KMS-11 (cell line): ENCODE results near the gene GCFC2.

Source experiments
- H2AFZ ChIP-seq: fragments of 200-600 bp; sonication (generic); 2 replicates; pipeline ENCODE4 v1.6.1; 2016; ENCODE audit warnings: antibody characterized with exemption, mixed run types, low read depth
- H3K27ac ChIP-seq: fragments of 200-600 bp; sonication (generic); 2 replicates; pipeline ENCODE4 v1.6.1; 2016; ENCODE audit warnings: mild to moderate bottlenecking, mixed run types
- H3K27me3 ChIP-seq: fragments of 200-600 bp; sonication (generic); 2 replicates; pipeline ENCODE4 v1.6.1; 2017; ENCODE audit warnings: mild to moderate bottlenecking, low read depth, mixed run types, moderate library complexity; ENCODE audit not compliant: insufficient read depth
- H3K36me3 ChIP-seq: fragments of 200-600 bp; sonication (generic); 2 replicates; pipeline ENCODE4 v1.6.1; 2017; ENCODE audit warnings: mild to moderate bottlenecking, mixed run types; ENCODE audit not compliant: insufficient read depth
- H3K4me1 ChIP-seq: fragments of 200-600 bp; sonication (generic); 2 replicates; pipeline ENCODE4 v1.6.1; 2016; ENCODE audit warnings: mild to moderate bottlenecking, low read depth, mixed run types; ENCODE audit not compliant: poor library complexity, severe bottlenecking
- H3K4me2 ChIP-seq: fragments of 200-600 bp; sonication (generic); 2 replicates; pipeline ENCODE4 v1.7.0; 2016; ENCODE audit warnings: mild to moderate bottlenecking, mixed run types
- H3K4me3 ChIP-seq: fragments of 200-600 bp; sonication (generic); IDR thresholded peaks from 2 replicates; pipeline ENCODE4 v1.6.1; 2017; ENCODE audit warnings: low read depth, low read length, mixed read lengths; ENCODE audit not compliant: insufficient read depth
- H3K79me2 ChIP-seq: fragments of 200-600 bp; sonication (generic); 2 replicates; pipeline ENCODE4 v1.6.1; 2016; ENCODE audit warnings: low read depth, mixed run types; ENCODE audit not compliant: insufficient read depth
- H3K9ac ChIP-seq: fragments of 200-600 bp; sonication (generic); 2 replicates; pipeline ENCODE4 v1.6.1; 2016; ENCODE audit warnings: mild to moderate bottlenecking, mixed run types
- H4K20me1 ChIP-seq: fragments of 200-600 bp; sonication (generic); 2 replicates; pipeline ENCODE4 v1.6.1; 2016; ENCODE audit warnings: mild to moderate bottlenecking, mixed run types; ENCODE audit not compliant: insufficient read depth
- TF ChIP-seq, protein P1 (sequence below): fragments of 200-600 bp; sonication (generic); conservative IDR thresholded peaks from 2 replicates; pipeline ENCODE4 v1.6.1; 2017; ENCODE audit warnings: low read depth, mild to moderate bottlenecking, antibody characterized with exemption, low read length, moderate library complexity, mixed read lengths

The GCFC2 gene

DNA sequence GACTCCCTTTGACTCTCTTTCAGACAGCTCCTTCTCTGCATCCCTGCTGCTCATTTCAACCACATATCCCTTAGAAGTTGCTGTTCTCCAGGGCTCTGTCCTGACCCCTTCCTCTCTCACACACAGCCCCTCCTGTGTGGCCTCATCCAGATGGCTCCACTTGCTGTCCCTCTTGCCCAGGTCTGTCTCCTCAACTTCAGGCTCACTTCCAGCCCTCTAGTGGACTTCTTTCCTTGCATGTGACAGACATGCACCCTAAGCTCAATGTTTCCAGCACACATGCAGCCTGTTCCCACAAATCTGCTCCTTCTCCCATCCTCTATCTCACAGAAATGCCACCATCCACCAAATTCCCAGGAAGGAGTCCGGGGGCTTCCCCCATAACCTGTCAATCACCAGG lies 73.1 kb downstream of the GCFC2 start:
- H3K27me3 ChIP-seq = no peaks in the 10 kb centered on the region
- no peak overlapping the region for H2AFZ ChIP-seq
- no peaks in the 10 kb centered on the region for H3K36me3 ChIP-seq
- peaks cover 7% of the 10 kb centered on the region for H3K4me1 ChIP-seq
- no peak overlapping the region for H3K9ac ChIP-seq
- no peak overlapping the region for H3K27ac ChIP-seq
- H3K4me2 ChIP-seq = no peak overlapping the region
- H4K20me1 ChIP-seq = no peaks in the 10 kb centered on the region
- no peaks in the 10 kb centered on the region for H3K79me2 ChIP-seq
- H3K4me3 ChIP-seq = no peak overlapping the region
- TF ChIP-seq, protein P1, sequence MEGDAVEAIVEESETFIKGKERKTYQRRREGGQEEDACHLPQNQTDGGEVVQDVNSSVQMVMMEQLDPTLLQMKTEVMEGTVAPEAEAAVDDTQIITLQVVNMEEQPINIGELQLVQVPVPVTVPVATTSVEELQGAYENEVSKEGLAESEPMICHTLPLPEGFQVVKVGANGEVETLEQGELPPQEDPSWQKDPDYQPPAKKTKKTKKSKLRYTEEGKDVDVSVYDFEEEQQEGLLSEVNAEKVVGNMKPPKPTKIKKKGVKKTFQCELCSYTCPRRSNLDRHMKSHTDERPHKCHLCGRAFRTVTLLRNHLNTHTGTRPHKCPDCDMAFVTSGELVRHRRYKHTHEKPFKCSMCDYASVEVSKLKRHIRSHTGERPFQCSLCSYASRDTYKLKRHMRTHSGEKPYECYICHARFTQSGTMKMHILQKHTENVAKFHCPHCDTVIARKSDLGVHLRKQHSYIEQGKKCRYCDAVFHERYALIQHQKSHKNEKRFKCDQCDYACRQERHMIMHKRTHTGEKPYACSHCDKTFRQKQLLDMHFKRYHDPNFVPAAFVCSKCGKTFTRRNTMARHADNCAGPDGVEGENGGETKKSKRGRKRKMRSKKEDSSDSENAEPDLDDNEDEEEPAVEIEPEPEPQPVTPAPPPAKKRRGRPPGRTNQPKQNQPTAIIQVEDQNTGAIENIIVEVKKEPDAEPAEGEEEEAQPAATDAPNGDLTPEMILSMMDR = no peak

GRCh38 chr2:75634945-75635344 lies 75.8 kb downstream of the GCFC2 start:
- Histone ChIP-seq H3K4me3 (no peak overlapping the region), H3K4me2 (no peak overlapping the region), H3K27me3 (no peaks in the 10 kb centered on the region), H4K20me1 (no peaks in the 10 kb centered on the region), H3K4me1 (no peaks in the 10 kb centered on the region), H3K36me3 (no peaks in the 10 kb centered on the region), H3K9ac (no peak overlapping the region), H3K27ac (no peak overlapping the region), H2AFZ (no peak overlapping the region), H3K79me2 (no peaks in the 10 kb centered on the region)
- TF ChIP-seq, protein P1 = no peak

GRCh38 chr2:75633620-75634019 lies 77.1 kb downstream of the GCFC2 start:
- H3K9ac ChIP-seq = no peak overlapping the region
- no peak overlapping the region for H3K27ac ChIP-seq
- H3K79me2 ChIP-seq = no peaks in the 10 kb centered on the region
- no peaks in the 10 kb centered on the region for H4K20me1 ChIP-seq
- no peak overlapping the region for H3K4me2 ChIP-seq
- no peaks in the 10 kb centered on the region for H3K4me1 ChIP-seq
- H3K4me3 ChIP-seq = no peak overlapping the region
- no peaks in the 10 kb centered on the region for H3K36me3 ChIP-seq
- no peak overlapping the region for H2AFZ ChIP-seq
- no peaks in the 10 kb centered on the region for H3K27me3 ChIP-seq
- TF ChIP-seq, protein P1 = no peak

- Histone ChIP-seq H3K27me3 (no peaks in the 10 kb centered on the region), H4K20me1 (no peaks in the 10 kb centered on the region), H3K4me1 (no peaks in the 10 kb centered on the region), H3K79me2 (no peaks in the 10 kb centered on the region), H3K4me2 (no peak overlapping the region), H3K27ac (no peak overlapping the region), H3K36me3 (no peaks in the 10 kb centered on the region), H3K9ac (no peak overlapping the region), H2AFZ (no peak overlapping the region), H3K4me3 (no peak overlapping the region)
- TF ChIP-seq, protein P1 = no peak
Observed at GRCh38 chr2:75632813-75633212, 77.9 kb downstream of the GCFC2 start.
